Measurements from ENCODE around the gene ZNF382. TPM values are rescaled to one million over a fixed set of nuclear protein-coding genes. Genes with fewer than 3 reads are reported as not detected.
A peak's percentile ranks its signal among the peaks of the same experiment; 100 is the strongest.

The ZNF382 gene
- total and polyA plus RNA-seq, 12 donors = 2.6 to 22.2 (median 17.1) TPM

GRCh38 chr19:36605877-36606478 is 865 bp downstream of the ZNF382 start:
- intact Hi-C loops (cut with DNase I) = loop anchor here in 1 of 10 donors (1.0 kb wide), 1 partner anchor 33 kb away; the partner anchor contains the start of gene ZNF529
- ATAC-seq = no peak
- DNase-seq = no peak
- Histone ChIP-seq H3K9me3 (peaks cover 0 to 48% (median 3%) of the 10 kb centered on the region in 11 donors), H3K4me1 (peaks cover 3 to 21% (median 11%) of the 10 kb centered on the region in 9 donors), H3K27me3 (no peaks in the 10 kb centered on the region), H3K36me3 (peaks cover 0 to 36% (median 25%) of the 10 kb centered on the region in 9 donors), H3K27ac (peak overlapping the region in 9 of 10 donors; percentile 75 to 93 (median 89)), H3K4me3 (peak overlapping the region; percentile 66 to 89 (median 84))
- WGBS, 2 donors = 0 to 2% methylated on average over 1 of the region's 1 CpG
- TF ChIP-seq, protein P1, sequence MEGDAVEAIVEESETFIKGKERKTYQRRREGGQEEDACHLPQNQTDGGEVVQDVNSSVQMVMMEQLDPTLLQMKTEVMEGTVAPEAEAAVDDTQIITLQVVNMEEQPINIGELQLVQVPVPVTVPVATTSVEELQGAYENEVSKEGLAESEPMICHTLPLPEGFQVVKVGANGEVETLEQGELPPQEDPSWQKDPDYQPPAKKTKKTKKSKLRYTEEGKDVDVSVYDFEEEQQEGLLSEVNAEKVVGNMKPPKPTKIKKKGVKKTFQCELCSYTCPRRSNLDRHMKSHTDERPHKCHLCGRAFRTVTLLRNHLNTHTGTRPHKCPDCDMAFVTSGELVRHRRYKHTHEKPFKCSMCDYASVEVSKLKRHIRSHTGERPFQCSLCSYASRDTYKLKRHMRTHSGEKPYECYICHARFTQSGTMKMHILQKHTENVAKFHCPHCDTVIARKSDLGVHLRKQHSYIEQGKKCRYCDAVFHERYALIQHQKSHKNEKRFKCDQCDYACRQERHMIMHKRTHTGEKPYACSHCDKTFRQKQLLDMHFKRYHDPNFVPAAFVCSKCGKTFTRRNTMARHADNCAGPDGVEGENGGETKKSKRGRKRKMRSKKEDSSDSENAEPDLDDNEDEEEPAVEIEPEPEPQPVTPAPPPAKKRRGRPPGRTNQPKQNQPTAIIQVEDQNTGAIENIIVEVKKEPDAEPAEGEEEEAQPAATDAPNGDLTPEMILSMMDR (IDR thresholded peaks at IDR 0.05) = no peak

DNA sequence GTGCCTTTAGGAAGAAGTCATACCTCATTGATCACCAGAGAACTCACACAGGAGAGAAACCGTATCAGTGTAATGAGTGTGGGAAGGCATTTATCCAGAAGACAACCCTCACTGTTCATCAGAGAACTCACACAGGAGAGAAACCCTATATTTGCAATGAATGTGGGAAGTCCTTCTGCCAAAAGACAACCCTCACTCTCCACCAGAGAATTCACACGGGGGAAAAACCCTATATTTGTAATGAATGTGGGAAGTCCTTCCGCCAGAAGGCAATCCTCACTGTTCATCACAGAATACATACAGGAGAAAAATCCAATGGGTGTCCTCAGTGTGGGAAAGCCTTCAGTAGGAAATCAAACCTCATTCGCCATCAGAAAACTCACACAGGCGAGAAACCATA is 21.9 kb downstream of the ZNF382 start:
- intact Hi-C loops (cut with DNase I) = no loop called here
- Histone ChIP-seq H3K9me3 (peaks cover 0 to 100% (median 98%) of the 10 kb centered on the region in 11 donors), H3K4me1 (no peaks in the 10 kb centered on the region), H3K27ac (no peak overlapping the region), H3K4me3 (no peak overlapping the region), H3K36me3 (peaks cover 0 to 100% (median 45%) of the 10 kb centered on the region in 9 donors), H3K27me3 (no peaks in the 10 kb centered on the region)
- TF ChIP-seq, protein P1 (IDR thresholded peaks at IDR 0.05) = no peak
- DNase-seq (no peak), ATAC-seq (no peak)
- 94 to 98% methylated on average over 5 of the region's 5 CpGs for WGBS, 2 donors

GRCh38 chr19:36635342-36635741 is 30.2 kb downstream of the ZNF382 start:
- no peak for ATAC-seq
- Histone ChIP-seq H3K4me3 (no peak overlapping the region), H3K27me3 (no peaks in the 10 kb centered on the region), H3K27ac (no peak overlapping the region), H3K9me3 (peaks cover 9 to 100% (median 100%) of the 10 kb centered on the region in 11 donors), H3K4me1 (no peaks in the 10 kb centered on the region), H3K36me3 (peaks cover 0 to 100% (median 43%) of the 10 kb centered on the region in 9 donors)
- 95 to 100% methylated on average over 2 of the region's 2 CpGs for WGBS, 2 donors
- TF ChIP-seq, protein P1 (IDR thresholded peaks at IDR 0.05) = no peak
- DNase-seq = no peak
- intact Hi-C loops (cut with DNase I) = loop anchor here in 1 of 10 donors (10.0 kb wide), 1 partner anchor 109 kb away; no protein-coding TSS in a partner anchor

GRCh38 chr19:36638862-36639510 is 33.9 kb downstream of the ZNF382 start:
- Histone ChIP-seq H3K4me3 (no peak overlapping the region), H3K27me3 (no peaks in the 10 kb centered on the region), H3K27ac (no peak overlapping the region), H3K4me1 (no peaks in the 10 kb centered on the region), H3K36me3 (peaks cover 0 to 100% (median 78%) of the 10 kb centered on the region in 9 donors), H3K9me3 (peaks cover 9 to 100% (median 100%) of the 10 kb centered on the region in 11 donors)
- 95 to 98% methylated on average over 5 of the region's 5 CpGs for WGBS, 2 donors
- intact Hi-C loops (cut with DNase I) = loop anchor here in 1 of 10 donors (10.0 kb wide), 1 partner anchor 106 kb away; no protein-coding TSS in a partner anchor
- ATAC-seq = no peak
- TF ChIP-seq, protein P1 (IDR thresholded peaks at IDR 0.05) = no peak
- DNase-seq = no peak
